Testis (tissue), 3 donors: ENCODE results near the gene TNIP3. TPM values are rescaled to one million over a fixed set of nuclear protein-coding genes. Genes with fewer than 3 reads are reported as not detected.

Source experiments
- DNase-seq: peaks from one replicate; pipeline ENCODE4 v3.0.0-alpha.2; 2019
- H3K27ac ChIP-seq, 2 donors: fragments of 200-600 bp; sonication (generic); one replicate each; pipeline ENCODE4 v1.5.1; 2019
- H3K27me3 ChIP-seq: fragments of 200-600 bp; sonication (generic); one replicate; pipeline ENCODE4 v1.5.1; 2019
- H3K36me3 ChIP-seq: fragments of 200-600 bp; sonication (generic); one replicate; pipeline ENCODE4 v1.5.1; 2017; ENCODE audit warnings: low read depth; ENCODE audit errors: missing control alignments
- H3K4me1 ChIP-seq: fragments of 200-600 bp; sonication (generic); one replicate; pipeline ENCODE4 v1.5.1; 2019
- H3K4me3 ChIP-seq, 2 donors: fragments of 200-600 bp; sonication (generic); one replicate each; pipeline ENCODE4 v1.5.1; 2017 to 2019
- H3K9me3 ChIP-seq: fragments of 200-600 bp; sonication (generic); one replicate; pipeline ENCODE4 v1.5.1; 2017
- POLR2A ChIP-seq: fragments of 450-650 bp; IDR thresholded peaks from one replicate; pipeline ENCODE4 v1.6.1; 2017; ENCODE audit warnings: antibody characterized with exemption, mild to moderate bottlenecking, moderate library complexity
- WGBS, 2 donors: methylation state at CpG; one replicate each; pipeline ENCODE4 v1.1.5; 2018; 5-methylcytosine and 5-hydroxymethylcytosine counted together
- intact Hi-C: fragments of 100-400 bp; cut with DNase I; formaldehyde crosslinking; loops from one replicate; pipeline ENCODE4 v1.15.1; 2023; ENCODE audit warnings: low total_unique reads
- polyA plus RNA-seq: library from polyadenylated mRNA; stranded (reverse); fragments of 350-450 nt; fragmentation: Illumina TruSeq; extraction: RNeasy Lipid Tissue Mini Kit (QIAGEN cat#74804); gene quantifications from one replicate; pipeline ENCODE4 v1.2.3, GENCODE V29; 2014; ENCODE audit warnings: low read depth, low replicate concordance; ENCODE audit not compliant: insufficient read depth
- total RNA-seq, 2 donors: library from RNA; depleted of rRNA; stranded (reverse); fragments of >200 nt; gene quantifications; one replicate each; pipeline ENCODE4 v1.2.3, GENCODE V29; 2016
- TF ChIP-seq, protein P1 (sequence below), 3 experiments: fragments of 450-650 bp in 2 of 3; fragments of 200-600 bp in 1 of 3; sonication (generic) in 1 of 3; IDR thresholded peaks; one replicate each; pipeline ENCODE4 v1.5.1; 2016 to 2019; ENCODE audit warnings: antibody characterized with exemption in 3 of 3, mild to moderate bottlenecking in 2 of 3, moderate library complexity in 1 of 3

Gene TNIP3
- total and polyA plus RNA-seq, 3 donors from 2014 or later, result 0.43 to 1.1 (median 0.80) TPM

DNA sequence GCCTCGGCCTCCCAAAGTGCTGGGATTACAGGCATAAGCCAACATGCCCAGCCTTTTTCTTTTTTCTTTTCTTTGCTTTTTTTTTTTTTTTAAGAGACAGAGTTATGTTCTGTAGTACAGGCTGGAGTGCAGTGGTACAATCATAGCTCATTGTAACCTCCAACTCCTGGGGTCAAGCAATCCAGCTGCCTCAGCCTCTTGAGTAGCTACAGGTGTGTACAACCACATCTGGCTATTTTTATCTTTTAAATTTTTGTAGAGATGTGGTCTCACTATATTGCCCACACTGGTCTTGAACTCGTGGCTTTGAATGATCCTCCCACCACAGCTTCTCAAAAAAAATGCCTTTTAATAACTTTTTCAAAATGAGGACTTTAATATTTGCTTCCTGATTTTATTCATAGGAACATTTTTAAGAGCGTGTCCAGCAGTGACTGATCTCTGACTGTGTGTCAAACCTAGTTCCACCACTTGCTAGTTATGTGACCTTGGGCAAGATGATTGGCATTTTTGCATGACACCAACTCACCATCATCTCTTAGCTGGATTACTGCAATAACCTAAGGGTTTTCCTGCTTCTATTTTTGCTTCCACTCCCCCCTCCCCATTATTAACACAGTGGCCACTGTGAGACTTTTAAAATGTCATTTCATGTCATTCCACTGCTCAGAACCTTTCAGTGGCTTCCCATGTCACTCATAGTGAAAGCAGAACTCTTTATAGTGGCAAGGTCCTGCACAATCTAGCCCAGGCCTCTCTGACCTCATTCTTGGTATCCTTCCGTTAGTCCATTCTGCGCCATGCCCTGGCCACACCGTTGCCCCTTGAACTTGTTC is 4.5 kb upstream of the TNIP3 start:
- Histone ChIP-seq H3K27me3 (no peaks in the 10 kb centered on the region), H3K27ac (no peak overlapping the region), H3K36me3 (no peaks in the 10 kb centered on the region), H3K4me1 (no peaks in the 10 kb centered on the region), H3K4me3 (no peak overlapping the region), H3K9me3 (no peaks in the 10 kb centered on the region)
- 82 to 89% methylated on average over 6 of the region's 6 CpGs for WGBS, 2 donors
- intact Hi-C loops, result no loop called here
- TF ChIP-seq, protein P1, sequence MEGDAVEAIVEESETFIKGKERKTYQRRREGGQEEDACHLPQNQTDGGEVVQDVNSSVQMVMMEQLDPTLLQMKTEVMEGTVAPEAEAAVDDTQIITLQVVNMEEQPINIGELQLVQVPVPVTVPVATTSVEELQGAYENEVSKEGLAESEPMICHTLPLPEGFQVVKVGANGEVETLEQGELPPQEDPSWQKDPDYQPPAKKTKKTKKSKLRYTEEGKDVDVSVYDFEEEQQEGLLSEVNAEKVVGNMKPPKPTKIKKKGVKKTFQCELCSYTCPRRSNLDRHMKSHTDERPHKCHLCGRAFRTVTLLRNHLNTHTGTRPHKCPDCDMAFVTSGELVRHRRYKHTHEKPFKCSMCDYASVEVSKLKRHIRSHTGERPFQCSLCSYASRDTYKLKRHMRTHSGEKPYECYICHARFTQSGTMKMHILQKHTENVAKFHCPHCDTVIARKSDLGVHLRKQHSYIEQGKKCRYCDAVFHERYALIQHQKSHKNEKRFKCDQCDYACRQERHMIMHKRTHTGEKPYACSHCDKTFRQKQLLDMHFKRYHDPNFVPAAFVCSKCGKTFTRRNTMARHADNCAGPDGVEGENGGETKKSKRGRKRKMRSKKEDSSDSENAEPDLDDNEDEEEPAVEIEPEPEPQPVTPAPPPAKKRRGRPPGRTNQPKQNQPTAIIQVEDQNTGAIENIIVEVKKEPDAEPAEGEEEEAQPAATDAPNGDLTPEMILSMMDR (IDR thresholded peaks at IDR 0.05), result no peak
- no peak for TF ChIP-seq POLR2A
- DNase-seq, result no peak

DNA sequence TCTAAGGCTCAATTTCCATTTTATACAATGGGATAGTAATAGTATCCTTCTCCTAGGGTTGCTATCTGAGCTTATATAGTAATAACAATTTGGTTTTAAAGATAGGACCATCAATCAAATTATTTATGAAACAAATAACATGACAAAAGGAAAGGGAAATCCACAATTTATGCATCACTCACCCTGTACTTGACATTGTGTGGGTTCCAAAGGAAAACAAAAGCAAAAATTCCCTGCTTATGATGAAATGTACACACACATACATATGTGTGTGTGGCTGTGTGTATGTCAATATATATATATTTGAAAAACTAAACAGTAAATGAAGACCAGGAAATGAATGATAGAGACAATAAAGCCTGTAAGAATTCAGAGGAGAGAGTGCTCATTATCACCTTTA is 2.9 kb upstream of the TNIP3 start:
- no peak overlapping the region for H3K4me3 ChIP-seq
- H3K9me3 ChIP-seq, result no peaks in the 10 kb centered on the region
- intact Hi-C loops, result no loop called here
- no peaks in the 10 kb centered on the region for H3K36me3 ChIP-seq
- no peaks in the 10 kb centered on the region for H3K27me3 ChIP-seq
- no peak overlapping the region for H3K27ac ChIP-seq
- no peak for DNase-seq
- no peaks in the 10 kb centered on the region for H3K4me1 ChIP-seq
- no peak for TF ChIP-seq POLR2A
- TF ChIP-seq, protein P1 (IDR thresholded peaks at IDR 0.05), result no peak

DNA sequence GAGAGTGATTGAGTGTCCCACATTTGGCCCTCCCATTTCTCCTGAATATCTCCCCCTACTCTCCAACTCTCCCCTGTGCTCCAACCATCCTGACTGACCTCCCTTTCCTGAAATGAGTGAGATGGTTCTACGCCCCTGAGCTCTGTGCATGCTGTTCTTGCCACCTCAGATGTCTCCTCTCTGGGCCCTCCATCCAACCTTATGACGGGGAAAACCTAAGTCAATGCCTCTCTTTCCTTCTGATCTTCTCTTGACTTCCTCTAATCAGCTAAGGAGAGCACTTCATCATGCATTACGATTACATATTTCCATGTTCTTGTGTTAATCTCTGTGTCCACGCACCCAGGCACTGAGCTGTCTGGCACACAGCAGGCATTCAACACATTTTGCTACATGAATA is 1.1 kb upstream of the TNIP3 start:
- DNase-seq, result no peak
- H3K4me3 ChIP-seq, result no peak overlapping the region
- H3K27me3 ChIP-seq, result no peaks in the 10 kb centered on the region
- H3K36me3 ChIP-seq, result no peaks in the 10 kb centered on the region
- WGBS, 2 donors, result 95 to 96% methylated on average over 4 of the region's 4 CpGs
- no peaks in the 10 kb centered on the region for H3K4me1 ChIP-seq
- TF ChIP-seq, protein P1 (IDR thresholded peaks at IDR 0.05), result no peak
- TF ChIP-seq POLR2A, result no peak
- intact Hi-C loops, result no loop called here
- no peaks in the 10 kb centered on the region for H3K9me3 ChIP-seq
- no peak overlapping the region for H3K27ac ChIP-seq

DNA sequence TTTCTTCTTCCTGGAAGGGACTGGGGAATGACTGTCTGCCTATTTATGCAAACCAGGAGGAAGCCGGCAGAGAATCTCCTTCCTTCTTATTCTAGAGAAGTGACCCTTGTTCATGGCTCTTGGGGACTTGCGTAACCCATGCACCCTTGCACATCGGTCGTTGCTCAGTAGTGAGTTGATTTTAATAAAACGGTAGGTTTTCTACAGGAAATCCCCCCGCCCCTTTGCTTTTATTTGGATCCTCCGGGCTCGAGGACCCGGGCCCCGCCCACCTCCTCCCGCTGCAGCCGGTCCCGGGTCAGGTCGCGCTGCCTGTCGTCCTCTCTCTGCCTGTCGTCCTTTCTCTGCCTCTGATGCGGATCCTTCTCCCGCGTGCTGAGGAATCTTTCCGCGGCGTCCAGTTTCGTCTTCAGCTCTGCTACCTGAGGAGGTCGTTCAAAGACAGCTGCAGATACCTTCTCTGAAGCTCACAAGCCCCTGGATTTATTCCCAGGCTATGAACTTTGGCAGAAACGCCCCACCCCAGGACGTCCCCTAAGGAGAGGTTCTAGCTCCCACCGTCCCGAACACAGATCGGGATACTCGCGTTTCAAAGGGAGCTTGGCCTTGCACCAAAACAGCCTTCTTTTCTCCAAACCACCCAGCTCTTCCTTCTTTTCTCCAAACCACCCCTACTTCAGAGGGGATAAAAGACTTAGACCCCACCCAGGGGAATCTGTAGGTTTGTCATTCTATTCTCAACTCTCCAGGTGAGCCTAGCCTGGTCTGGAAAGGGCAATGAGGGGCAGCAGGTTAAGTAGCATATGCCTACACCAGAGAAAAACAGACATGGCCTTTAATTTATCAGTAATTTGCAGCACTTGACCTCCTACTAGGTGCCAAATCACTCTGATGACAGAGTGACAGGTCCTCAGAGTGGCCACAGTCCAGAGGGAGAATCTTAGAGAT is 7.0 kb downstream of the TNIP3 start:
- TF ChIP-seq POLR2A, result no peak
- TF ChIP-seq, protein P1 (IDR thresholded peaks at IDR 0.05), result no peak
- no peaks in the 10 kb centered on the region for H3K9me3 ChIP-seq
- H3K4me1 ChIP-seq, result no peaks in the 10 kb centered on the region
- H3K27ac ChIP-seq, result no peak overlapping the region
- H3K27me3 ChIP-seq, result no peaks in the 10 kb centered on the region
- no peaks in the 10 kb centered on the region for H3K36me3 ChIP-seq
- intact Hi-C loops, result no loop called here
- WGBS, 2 donors, result 2% methylated on average over 31 to 32 of the region's 32 CpGs
- DNase-seq, result peak; percentile 30
- peak overlapping the region; percentile 10 to 49 for H3K4me3 ChIP-seq
